ENCODE results near the gene BAZ2B. TPM values are rescaled to one million over a fixed set of nuclear protein-coding genes. Genes with fewer than 3 reads are reported as not detected.

Gene BAZ2B
- total and polyA plus RNA-seq, 2 donors (not counting 3 experiments of a cell fraction or from before 2014, with no cell fraction given), result 22.1 to 73.8 TPM

DNA sequence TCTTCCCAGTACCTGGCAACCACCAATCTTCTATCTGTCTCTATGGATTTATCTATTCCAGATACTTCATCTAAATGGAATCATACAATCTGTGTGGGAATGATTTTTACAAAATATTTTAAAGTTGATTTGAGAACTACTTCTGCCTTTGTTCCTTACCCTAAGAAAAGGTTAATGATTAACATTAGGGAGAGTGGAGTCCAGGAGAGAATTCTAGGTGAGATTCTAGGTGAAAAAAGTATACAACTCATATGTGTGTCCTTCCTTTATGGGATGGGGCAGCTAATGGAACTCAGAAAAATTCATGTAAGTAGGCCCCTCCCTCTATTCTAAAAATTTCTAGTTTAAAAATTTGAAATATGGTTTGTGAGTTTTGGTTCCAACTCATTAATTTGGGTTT, 293.9 kb downstream of the BAZ2B start:
- Histone ChIP-seq H2AFZ (ENCODE audit: low read depth, low read length) (no peak overlapping the region), H3K4me2 (ENCODE audit: insufficient read depth, low read length) (no peak overlapping the region), H3K9me1 (replicated peaks; ENCODE audit: control insufficient read depth, extremely low read depth, insufficient read depth, low read length) (no peaks in the 10 kb centered on the region), H3K4me3 (replicated peaks in 1 of 3; ENCODE audit: insufficient read depth in 1 of 3, low read depth in 1 of 3, low read length in 3 of 3) (no peak overlapping the region), H3K9me3 (replicated peaks; ENCODE audit: control insufficient read depth, insufficient read depth, low read length) (no peaks in the 10 kb centered on the region), H4K20me1 (replicated peaks; ENCODE audit: control insufficient read depth, extremely low read depth, insufficient read depth, low read length) (no peaks in the 10 kb centered on the region), H3K9ac (replicated peaks; ENCODE audit: extremely low read depth, insufficient read depth, low read length) (no peak overlapping the region), H3K4me1 (ENCODE audit: control insufficient read depth, extremely low read depth, insufficient read depth, low read length) (no peaks in the 10 kb centered on the region), H3K27ac (ENCODE audit: insufficient read depth, low read depth, low read length) (no peak overlapping the region), H3K36me3 (ENCODE audit: control insufficient read depth in 2 of 2, extremely low read depth in 1 of 2, insufficient read depth in 2 of 2, low read length in 2 of 2) (no peaks in the 10 kb centered on the region), H3K27me3 (ENCODE audit: control insufficient read depth in 2 of 2, insufficient read depth in 2 of 2, low read length in 2 of 2) (no peaks in the 10 kb centered on the region), H3K79me2 (ENCODE audit: control insufficient read depth, insufficient read depth, low read length) (no peaks in the 10 kb centered on the region)
- POLR2A ChIA-PET, result no interaction called here
- dilution Hi-C loops (cut with MboI; ENCODE audit: extremely low pct_ligation_motif_present, low sequenced_read_pairs), result no loop called here
- TF ChIP-seq, protein P1, sequence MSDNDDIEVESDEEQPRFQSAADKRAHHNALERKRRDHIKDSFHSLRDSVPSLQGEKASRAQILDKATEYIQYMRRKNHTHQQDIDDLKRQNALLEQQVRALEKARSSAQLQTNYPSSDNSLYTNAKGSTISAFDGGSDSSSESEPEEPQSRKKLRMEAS (IDR thresholded peaks at IDR 0.05; ENCODE audit: insufficient read depth, insufficient read length), result no peak
- TF ChIP-seq POLR2AphosphoS5 (IDR thresholded peaks at IDR 0.05; ENCODE audit: insufficient read depth, low read depth, low read length) (no peak), GATA2 (IDR thresholded peaks at IDR 0.05; ENCODE audit: insufficient read depth, insufficient read length, low read depth, low read length) (no peak), MYC (IDR thresholded peaks at IDR 0.05; ENCODE audit: low read depth, low read length) (no peak), JUN (IDR thresholded peaks at IDR 0.05; ENCODE audit: borderline replicate concordance, insufficient read depth, insufficient read length, low read depth) (no peak), EZH2 (IDR thresholded peaks at IDR 0.05; ENCODE audit: borderline replicate concordance, low read depth, low read length, severe bottlenecking) (no peak), FOS (IDR thresholded peaks at IDR 0.05; ENCODE audit: borderline replicate concordance, insufficient read depth, low read length) (no peak), POLR2A (IDR thresholded peaks at IDR 0.05; ENCODE audit: low read depth, low read length) (no peak)
- TF ChIP-seq, protein P2, sequence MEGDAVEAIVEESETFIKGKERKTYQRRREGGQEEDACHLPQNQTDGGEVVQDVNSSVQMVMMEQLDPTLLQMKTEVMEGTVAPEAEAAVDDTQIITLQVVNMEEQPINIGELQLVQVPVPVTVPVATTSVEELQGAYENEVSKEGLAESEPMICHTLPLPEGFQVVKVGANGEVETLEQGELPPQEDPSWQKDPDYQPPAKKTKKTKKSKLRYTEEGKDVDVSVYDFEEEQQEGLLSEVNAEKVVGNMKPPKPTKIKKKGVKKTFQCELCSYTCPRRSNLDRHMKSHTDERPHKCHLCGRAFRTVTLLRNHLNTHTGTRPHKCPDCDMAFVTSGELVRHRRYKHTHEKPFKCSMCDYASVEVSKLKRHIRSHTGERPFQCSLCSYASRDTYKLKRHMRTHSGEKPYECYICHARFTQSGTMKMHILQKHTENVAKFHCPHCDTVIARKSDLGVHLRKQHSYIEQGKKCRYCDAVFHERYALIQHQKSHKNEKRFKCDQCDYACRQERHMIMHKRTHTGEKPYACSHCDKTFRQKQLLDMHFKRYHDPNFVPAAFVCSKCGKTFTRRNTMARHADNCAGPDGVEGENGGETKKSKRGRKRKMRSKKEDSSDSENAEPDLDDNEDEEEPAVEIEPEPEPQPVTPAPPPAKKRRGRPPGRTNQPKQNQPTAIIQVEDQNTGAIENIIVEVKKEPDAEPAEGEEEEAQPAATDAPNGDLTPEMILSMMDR (IDR thresholded peaks at IDR 0.05; ENCODE audit: extremely low read depth in 1 of 2, insufficient read depth in 1 of 2, low read depth in 1 of 2, low read length in 2 of 2), result no peak
- CTCF ChIA-PET, result interaction anchor here (1.8 kb wide), 1 partner anchor 10 kb away, joined by 3 read pairs; no protein-coding TSS in a partner anchor
- BruUV-seq (replicated peaks), result no TSS peak
- FAIRE-seq, result no peak
- intact Hi-C loops (cut with micrococcal nuclease), result no loop called here
- no peak for DNase-seq (ENCODE audit: low read depth, low spot score)

All from endothelial cell of umbilical vein (primary cell).